H54 (cell line): ENCODE measurements around the gene MCRIP1.

Experiments used
- DNase-seq: peaks from one replicate; pipeline ENCODE4 v3.0.0; 2011; ENCODE audit warnings: low spot score, mixed read lengths; ENCODE audit not compliant: insufficient read length
- FAIRE-seq: peaks from 3 replicates; lab custom pipeline; 2011; peaks lifted over from hg19 to GRCh38; lab: Jason Lieb, UNC
- POLR2A ChIP-seq: IDR thresholded peaks from 2 replicates; pipeline ENCODE4 v1.6.1; 2011; ENCODE audit warnings: low read depth, mild to moderate bottlenecking, low read length

MCRIP1 gene

DNA sequence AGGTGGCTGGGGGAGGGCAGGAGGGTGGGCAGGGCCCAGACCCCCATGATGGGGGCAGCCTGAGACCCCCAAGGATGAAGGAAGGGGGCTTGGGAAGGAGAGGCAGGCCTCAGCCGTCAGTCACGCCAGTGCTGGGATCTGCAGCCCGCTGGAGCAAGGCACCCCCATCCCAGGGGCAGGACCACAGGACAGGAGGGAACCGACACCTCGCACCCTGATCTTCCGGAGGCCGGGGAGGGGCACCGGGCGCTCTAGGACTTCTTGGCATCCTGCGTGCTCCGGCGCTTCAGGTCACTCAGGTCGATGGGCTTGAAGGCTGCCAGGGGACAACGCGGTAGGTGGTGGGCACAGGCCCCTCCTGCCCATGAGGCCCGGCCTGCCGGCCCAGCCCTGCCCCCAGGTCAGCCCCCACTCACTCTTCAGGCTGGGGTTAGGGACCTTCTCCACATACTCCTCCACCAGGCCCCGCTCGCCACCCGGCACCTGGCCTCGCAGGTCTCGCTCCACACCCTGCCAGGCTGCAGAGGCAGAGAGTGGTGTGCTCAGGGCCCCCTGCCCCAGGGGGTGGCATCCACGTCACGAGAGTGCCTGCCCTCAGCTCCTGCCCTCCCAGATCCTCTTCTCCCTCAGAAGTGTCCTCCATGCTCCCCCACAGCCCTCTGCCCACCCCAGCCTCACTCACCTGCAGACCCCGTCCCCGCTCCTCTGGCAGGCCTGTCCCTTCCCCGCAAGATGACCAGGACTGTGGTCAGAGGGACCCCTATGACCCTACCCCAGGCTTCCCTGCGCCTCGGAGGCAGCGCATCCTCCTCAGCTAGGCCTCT is 9.9 kb downstream of the MCRIP1 start:
- no peak for FAIRE-seq
- no peak for TF ChIP-seq POLR2A
- DNase-seq, result no peak

GRCh38 chr17:81822312-81822637 is 10.8 kb downstream of the MCRIP1 start:
- no peak for FAIRE-seq
- no peak for DNase-seq
- TF ChIP-seq POLR2A, result no peak

- no peak for FAIRE-seq
- TF ChIP-seq POLR2A, result no peak
- DNase-seq, result peak; percentile 95
Observed at GRCh38 chr17:81821603-81822311, 11.3 kb downstream of the MCRIP1 start.

GRCh38 chr17:81821147-81821546 is 11.9 kb downstream of the MCRIP1 start:
- TF ChIP-seq POLR2A, result no peak
- DNase-seq (no peak), FAIRE-seq (no peak)

DNA sequence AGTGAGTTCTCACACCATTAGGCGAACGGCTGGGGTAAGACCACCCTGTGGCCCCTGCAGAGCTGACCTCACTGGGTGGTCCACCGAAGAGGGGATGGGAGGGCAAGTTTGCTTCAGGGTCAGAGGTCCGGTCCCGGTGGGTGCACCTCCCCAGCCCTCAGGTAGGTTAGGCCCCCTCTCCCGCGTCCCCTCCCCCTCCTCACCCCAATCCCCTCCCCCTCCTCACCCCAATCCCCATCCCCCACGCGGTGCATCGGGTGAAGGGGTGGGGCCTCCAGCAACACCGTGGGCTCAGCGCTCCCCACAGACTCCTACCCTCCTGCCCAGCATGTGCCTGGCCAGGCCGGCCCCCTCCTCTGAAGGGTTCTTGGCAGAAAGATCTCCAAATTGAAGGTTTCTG is 13.4 kb downstream of the MCRIP1 start:
- DNase-seq (no peak), FAIRE-seq (no peak)
- TF ChIP-seq POLR2A, result no peak

DNA sequence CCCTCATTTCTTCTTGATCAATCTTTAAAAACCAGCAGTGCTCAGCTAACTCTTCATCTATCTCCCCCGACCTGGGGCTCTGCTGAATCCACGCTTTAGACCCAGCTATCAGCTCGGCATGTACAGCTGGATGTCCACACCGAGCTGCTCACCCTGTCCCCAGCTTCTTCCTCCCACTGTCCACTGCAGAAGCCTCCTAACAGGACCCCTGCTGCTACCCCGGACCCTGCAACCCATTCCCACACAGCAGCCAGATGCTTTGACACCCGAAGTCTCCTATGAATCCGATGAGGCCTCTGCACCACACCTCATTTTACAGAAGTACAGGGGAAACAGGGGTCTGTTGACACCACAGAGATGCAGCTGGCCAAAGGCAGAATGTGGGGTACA is 15.3 kb downstream of the MCRIP1 start:
- DNase-seq, result no peak
- no peak for FAIRE-seq
- TF ChIP-seq POLR2A, result no peak

DNA sequence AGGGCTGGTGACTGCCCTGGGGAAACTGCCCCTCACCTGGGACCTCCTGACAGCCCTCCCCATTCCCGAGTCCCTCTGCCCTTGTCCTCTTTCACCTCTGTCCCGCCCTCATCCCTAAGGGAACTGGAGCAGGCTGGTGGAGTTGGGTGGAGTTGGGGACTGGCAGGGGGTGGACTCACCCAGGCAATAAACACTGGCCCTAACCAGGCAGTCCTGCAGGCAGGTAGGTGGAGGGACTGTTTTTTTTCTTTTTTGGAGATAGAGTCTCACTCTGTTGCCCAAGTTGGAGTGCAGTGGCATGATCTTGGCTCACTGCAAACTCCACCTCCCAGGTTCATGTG is 17.5 kb downstream of the MCRIP1 start:
- no peak for DNase-seq
- no peak for TF ChIP-seq POLR2A
- no peak for FAIRE-seq

GRCh38 chr17:81814748-81815645 is 18.1 kb downstream of the MCRIP1 start:
- no peak for FAIRE-seq
- DNase-seq, result no peak
- no peak for TF ChIP-seq POLR2A

DNA sequence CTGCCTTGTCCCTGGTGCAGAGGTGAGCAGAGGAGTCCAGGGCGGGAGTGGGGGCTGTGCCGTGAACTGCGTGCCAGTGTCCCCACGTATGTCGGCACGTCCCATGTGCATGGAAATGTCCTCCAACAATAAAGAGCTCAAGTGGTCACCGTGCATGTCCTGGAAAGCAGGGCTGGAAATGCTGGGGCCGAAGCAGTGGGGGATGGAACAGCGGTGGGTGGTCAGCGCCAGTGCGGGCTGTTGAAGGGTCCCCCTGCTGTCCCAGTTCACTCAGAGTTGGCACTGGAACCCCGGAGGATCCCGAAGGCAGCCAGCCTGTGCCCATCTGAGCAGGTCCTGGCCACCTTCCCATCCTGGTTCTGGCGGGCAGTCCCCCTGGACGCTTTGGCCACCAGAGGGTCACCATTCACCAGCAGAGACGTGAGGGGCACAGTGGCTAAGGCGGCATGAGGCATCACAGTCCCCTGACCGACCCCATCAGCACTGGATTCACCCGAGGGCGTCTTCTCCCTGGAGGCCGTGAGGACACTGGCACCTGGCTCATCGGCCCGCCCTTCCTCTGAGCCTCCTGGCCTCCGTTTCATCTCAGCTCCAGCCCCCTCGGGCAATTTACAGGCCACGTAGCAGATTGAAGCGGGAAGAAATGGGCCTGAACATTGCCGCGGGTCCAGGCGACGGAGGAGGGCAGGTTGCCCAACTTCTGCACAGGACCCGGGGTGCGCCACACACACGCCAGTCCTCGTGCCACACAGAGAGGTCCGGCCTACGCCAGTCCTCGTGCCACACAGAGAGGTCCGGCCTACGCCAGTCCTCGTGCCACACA is 19.0 kb downstream of the MCRIP1 start:
- FAIRE-seq (no peak), DNase-seq (no peak)
- TF ChIP-seq POLR2A, result no peak

- TF ChIP-seq POLR2A, result no peak
- FAIRE-seq (no peak), DNase-seq (no peak)
Observed at GRCh38 chr17:81813371-81813684, 19.8 kb downstream of the MCRIP1 start.

GRCh38 chr17:81812571-81813370 is 20.3 kb downstream of the MCRIP1 start:
- DNase-seq (no peak), FAIRE-seq (no peak)
- TF ChIP-seq POLR2A, result no peak

DNA sequence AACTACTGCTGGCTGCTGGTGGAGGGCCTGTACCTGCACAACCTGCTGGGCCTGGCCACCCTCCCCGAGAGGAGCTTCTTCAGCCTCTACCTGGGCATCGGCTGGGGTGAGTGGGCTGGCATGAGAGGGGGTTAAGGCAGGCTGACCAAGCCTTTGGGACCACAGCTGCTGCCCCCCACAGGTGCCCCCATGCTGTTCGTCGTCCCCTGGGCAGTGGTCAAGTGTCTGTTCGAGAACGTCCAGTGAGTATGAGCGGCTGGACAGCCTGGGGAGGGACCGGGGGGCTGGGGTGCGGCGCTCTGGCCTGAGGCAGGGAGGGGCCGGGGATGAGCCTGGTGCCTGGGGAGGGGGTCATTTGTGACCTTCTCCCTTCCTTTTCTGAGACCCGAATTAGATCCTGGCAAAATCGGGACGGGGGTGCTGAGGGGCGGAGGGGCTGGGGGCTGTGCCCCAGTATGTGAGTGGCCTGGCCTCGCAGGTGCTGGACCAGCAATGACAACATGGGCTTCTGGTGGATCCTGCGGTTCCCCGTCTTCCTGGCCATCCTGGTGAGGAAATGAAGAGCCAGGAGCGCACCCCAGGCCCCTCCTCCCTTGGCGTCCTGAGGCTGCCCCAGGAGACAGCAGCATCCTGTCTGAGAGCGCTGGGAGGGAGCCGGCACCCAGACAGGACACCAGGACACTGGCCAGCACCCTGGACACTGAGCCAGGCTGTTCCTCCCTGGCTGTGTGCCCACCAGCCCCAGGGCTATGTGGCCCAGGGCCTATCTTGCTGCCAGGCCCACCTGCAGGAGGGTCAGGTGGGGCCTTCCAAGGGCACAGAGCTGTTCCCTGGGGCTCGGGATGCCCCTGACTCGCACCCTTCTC is 21.2 kb downstream of the MCRIP1 start:
- no peak for TF ChIP-seq POLR2A
- FAIRE-seq, result no peak
- DNase-seq, result no peak
